Naive thymus-derived CD4-positive, alpha-beta T cell (primary cell): ENCODE results near the gene BAIAP3. TPM values are rescaled to one million over a fixed set of nuclear protein-coding genes. Genes with fewer than 3 reads are reported as not detected.

Experiments
- ATAC-seq: fragments of 150-1000 bp; cut with Tn5 transposase; 2 replicates; pipeline ENCODE4 v1.10.0; 2021; ENCODE audit warnings: mild to moderate bottlenecking, moderate library complexity
- CTCF ChIA-PET: fragments of 350-600 bp; sonication (Branson Sonifier 250); formaldehyde crosslinking; loops from one replicate; lab custom pipeline; 2021; ENCODE audit warnings: antibody characterized with exemption; lab: Charles Lee
- POLR2A ChIA-PET: fragments of 350-600 bp; sonication (Branson Sonifier 250); formaldehyde crosslinking; loops from one replicate; lab custom pipeline; 2021; ENCODE audit warnings: antibody characterized with exemption, inconsistent platforms; lab: Charles Lee
- DNase-seq, 9 donors: peaks; one replicate each; pipeline versions ENCODE4 v3.0.0 to v3.0.0-alpha.2; 2020 to 2022; ENCODE audit warnings: mixed read lengths in 1 of 9
- H3K27ac ChIP-seq: one replicate; pipeline ENCODE4 v1.7.0; 2013; ENCODE audit warnings: mild to moderate bottlenecking, low read depth, low read length, moderate library complexity
- H3K27me3 ChIP-seq, 2 donors: one replicate each; pipeline ENCODE4 v1.7.0; 2013; ENCODE audit warnings: low read length in 2 of 2, mild to moderate bottlenecking in 2 of 2, moderate library complexity in 2 of 2; ENCODE audit not compliant: control insufficient read depth in 2 of 2, insufficient read depth in 2 of 2
- H3K36me3 ChIP-seq, 3 experiments: 1 replicate in 2 of 3; 2 replicates in 1 of 3; pipeline ENCODE4 v1.7.0; 2013; ENCODE audit warnings: low read length in 3 of 3, mild to moderate bottlenecking in 3 of 3, moderate library complexity in 1 of 3; ENCODE audit not compliant: insufficient read depth in 3 of 3, control insufficient read depth in 2 of 3
- H3K4me1 ChIP-seq, 2 donors: one replicate each; pipeline ENCODE4 v1.7.0; 2013; ENCODE audit warnings: low read length in 2 of 2, mild to moderate bottlenecking in 2 of 2, moderate library complexity in 1 of 2; ENCODE audit not compliant: control insufficient read depth in 2 of 2, insufficient read depth in 2 of 2
- H3K4me3 ChIP-seq: 2 replicates; pipeline ENCODE4 v1.7.0; 2013; ENCODE audit warnings: mild to moderate bottlenecking, low read length
- H3K9me3 ChIP-seq, 3 experiments: 1 replicate in 2 of 3; 2 replicates in 1 of 3; pipeline ENCODE4 v1.7.0; 2013; ENCODE audit warnings: low read length in 3 of 3; ENCODE audit not compliant: control insufficient read depth in 2 of 3
- H3K27ac Mint-ChIP-seq, 9 donors: one replicate each; pipeline ENCODE4 v1.8.0; 2020 to 2022; ENCODE audit warnings: mixed read lengths in 9 of 9, mild to moderate bottlenecking in 8 of 9, moderate library complexity in 5 of 9, inconsistent platforms in 2 of 9
- H3K27me3 Mint-ChIP-seq, 5 donors: one replicate each; pipeline ENCODE4 v1.8.0; 2021 to 2022; ENCODE audit warnings: mixed read lengths in 5 of 5, mild to moderate bottlenecking in 1 of 5
- H3K36me3 Mint-ChIP-seq, 5 donors: one replicate each; pipeline ENCODE4 v1.8.0; 2020 to 2022; ENCODE audit warnings: mixed read lengths in 5 of 5, mild to moderate bottlenecking in 3 of 5, inconsistent platforms in 1 of 5
- H3K4me1 Mint-ChIP-seq, 7 donors: one replicate each; pipeline ENCODE4 v1.8.0; 2020 to 2022; ENCODE audit warnings: mixed read lengths in 7 of 7, mild to moderate bottlenecking in 3 of 7, inconsistent platforms in 1 of 7
- H3K4me3 Mint-ChIP-seq, 10 donors: one replicate each; pipeline ENCODE4 v1.8.0; 2020 to 2022; ENCODE audit warnings: mild to moderate bottlenecking in 10 of 10, mixed read lengths in 10 of 10, moderate library complexity in 6 of 10, inconsistent platforms in 2 of 10
- H3K9me3 Mint-ChIP-seq, 11 donors: one replicate each; pipeline ENCODE4 v1.8.0; 2020 to 2022; ENCODE audit warnings: mixed read lengths in 11 of 11, mild to moderate bottlenecking in 4 of 11, inconsistent platforms in 1 of 11, moderate library complexity in 1 of 11
- intact Hi-C, 2 donors: fragments of 100-400 bp; cut with micrococcal nuclease; formaldehyde crosslinking; loops; one replicate each; pipeline ENCODE4 v1.15.1; 2023
- polyA plus RNA-seq, 2 donors: library from polyadenylated mRNA; unstranded; fragments of 300-500 nt; fragmentation: Illumina TruSeq; gene quantifications; one replicate each; pipeline ENCODE4 v1.2.3, GENCODE V29; 2021
- total RNA-seq, 6 experiments: library from RNA in 5 of 6; stranded (reverse) in 5 of 6; gene quantifications; 1 replicate in 5 of 6; 2 replicates in 1 of 6; pipeline ENCODE4 v1.2.3 and lab custom pipeline; 2021 to 2026

The BAIAP3 gene
- total and polyA plus RNA-seq, 7 experiments from 2014 or later, result 0.20 to 7.5 (median 1.1) TPM

DNA sequence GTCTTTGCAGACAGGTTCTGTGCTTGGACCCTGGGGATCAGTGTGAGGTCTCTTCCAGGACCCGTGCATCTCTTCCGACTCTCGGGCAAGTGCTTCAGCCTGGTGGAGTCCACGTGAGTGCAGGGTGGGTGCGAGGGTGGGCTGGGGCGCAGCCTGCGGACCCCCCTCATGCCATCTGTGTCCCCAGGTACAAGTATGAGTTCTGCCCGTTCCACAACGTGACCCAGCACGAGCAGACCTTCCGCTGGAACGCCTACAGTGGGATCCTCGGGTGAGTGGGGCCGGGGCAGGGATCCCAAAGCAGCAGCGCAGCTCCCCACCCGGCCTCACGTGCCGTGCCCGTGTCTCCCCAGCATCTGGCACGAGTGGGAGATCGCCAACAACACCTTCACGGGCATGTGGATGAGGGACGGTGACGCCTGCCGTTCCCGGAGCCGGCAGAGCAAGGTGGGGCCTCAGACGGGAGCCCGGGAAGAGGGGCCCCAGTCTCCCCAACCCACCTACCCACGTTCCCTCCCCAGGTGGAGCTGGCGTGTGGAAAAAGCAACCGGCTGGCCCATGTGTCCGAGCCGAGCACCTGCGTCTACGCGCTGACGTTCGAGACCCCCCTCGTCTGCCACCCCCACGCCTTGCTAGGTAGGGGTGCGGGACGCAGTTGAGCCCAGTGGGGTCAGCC is 28.4 kb downstream of the BAIAP3 start:
- Mint-ChIP-seq H3K36me3 (peaks cover 0 to 7% (median 4%) of the 10 kb centered on the region in 5 donors), H3K4me3 (no peak overlapping the region), H3K27ac (no peak overlapping the region), H3K27me3 (no peaks in the 10 kb centered on the region), H3K4me1 (peaks cover 0 to 11% (median 4%) of the 10 kb centered on the region in 7 donors), H3K9me3 (no peaks in the 10 kb centered on the region)
- no peak overlapping the region for H3K4me3 ChIP-seq
- H3K4me1 ChIP-seq, result no peaks in the 10 kb centered on the region
- no peak for ATAC-seq
- H3K36me3 ChIP-seq, result peaks cover 4 to 75% (median 5%) of the 10 kb centered on the region in 3 experiments
- intact Hi-C loops, result loop anchor here (5.0 kb wide), 2 partner anchors 45 to 175 kb away; no protein-coding TSS in a partner anchor
- no peaks in the 10 kb centered on the region for H3K9me3 ChIP-seq
- DNase-seq, result no peak
- H3K27me3 ChIP-seq, result no peaks in the 10 kb centered on the region
- CTCF ChIA-PET, result no interaction called here
- H3K27ac ChIP-seq, result no peak overlapping the region
- POLR2A ChIA-PET, result no interaction called here

DNA sequence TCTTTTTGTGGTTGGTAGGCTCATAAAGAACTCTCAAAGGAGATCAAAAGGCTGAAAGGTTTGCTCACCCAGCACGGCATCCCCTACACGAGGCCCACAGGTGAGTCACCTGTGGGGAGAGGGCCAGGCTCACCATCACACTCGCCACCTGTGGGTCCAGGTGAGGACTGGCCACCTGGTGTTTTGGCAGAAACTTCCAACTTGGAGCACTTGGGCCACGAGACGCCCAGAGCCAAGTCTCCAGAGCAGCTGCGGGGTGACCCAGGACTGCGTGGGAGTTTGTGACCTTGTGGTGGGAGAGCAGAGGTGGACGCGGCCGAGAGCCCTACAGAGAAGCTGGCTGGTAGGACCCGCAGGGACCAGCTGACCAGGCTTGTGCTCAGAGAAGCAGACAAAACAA is 29.4 kb downstream of the BAIAP3 start:
- intact Hi-C loops, result loop anchor here (1.0 to 5.0 kb wide), 4 partner anchors 44 to 360 kb away; no protein-coding TSS in a partner anchor
- DNase-seq, result no peak
- Histone ChIP-seq H3K4me1 (no peaks in the 10 kb centered on the region), H3K9me3 (no peaks in the 10 kb centered on the region), H3K36me3 (peaks cover 4 to 82% (median 5%) of the 10 kb centered on the region in 3 experiments), H3K27me3 (no peaks in the 10 kb centered on the region), H3K4me3 (no peak overlapping the region), H3K27ac (no peak overlapping the region)
- peaks cover 0 to 11% (median 4%) of the 10 kb centered on the region in 7 donors for H3K4me1 Mint-ChIP-seq
- H3K27me3 Mint-ChIP-seq, result no peaks in the 10 kb centered on the region
- CTCF ChIA-PET, result interaction anchor here (0.6 to 1.5 kb wide), 5 partner anchors 9 to 484 kb away, joined by 3 read pairs; partner anchors contain the start of gene PTX4
- no peak overlapping the region for H3K4me3 Mint-ChIP-seq
- no peak overlapping the region for H3K27ac Mint-ChIP-seq
- ATAC-seq, result no peak
- POLR2A ChIA-PET, result no interaction called here
- peaks cover 0 to 7% (median 4%) of the 10 kb centered on the region in 5 donors for H3K36me3 Mint-ChIP-seq
- H3K9me3 Mint-ChIP-seq, result no peaks in the 10 kb centered on the region

DNA sequence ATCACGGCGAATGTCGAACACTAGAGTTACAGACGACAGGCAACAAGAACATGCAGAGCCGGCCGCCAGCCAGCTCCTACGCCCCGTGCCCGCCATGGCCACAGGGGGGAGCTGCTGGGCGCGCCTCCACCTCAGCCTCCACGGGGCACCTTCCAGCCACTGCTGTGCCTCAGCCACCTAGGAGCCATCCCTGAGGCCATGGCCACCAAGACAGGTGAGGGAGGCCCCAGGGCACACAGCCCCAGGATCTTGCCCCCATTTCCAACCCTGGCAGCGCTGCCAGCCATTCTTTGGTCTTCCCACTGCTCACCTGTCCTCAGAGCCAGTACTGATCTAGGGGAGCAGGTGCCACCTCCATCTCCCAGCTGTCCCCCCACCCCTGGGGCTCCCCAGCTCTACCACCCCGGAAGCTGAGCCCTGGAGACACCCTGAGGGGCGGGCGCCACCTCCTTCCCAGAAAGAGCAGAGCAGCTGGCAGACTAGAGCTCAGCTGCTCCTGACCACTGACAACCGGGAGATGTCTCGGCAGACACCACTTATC is 30.1 kb downstream of the BAIAP3 start:
- H3K4me1 Mint-ChIP-seq, result peaks cover 0 to 6% (median 0%) of the 10 kb centered on the region in 7 donors
- peaks cover 2 to 7% (median 4%) of the 10 kb centered on the region in 5 donors for H3K36me3 Mint-ChIP-seq
- POLR2A ChIA-PET, result interaction anchor here (0.7 to 1.1 kb wide), 4 partner anchors 11 to 44 kb away, joined by 3 to 5 read pairs (median 3); no protein-coding TSS in a partner anchor
- no peaks in the 10 kb centered on the region for H3K9me3 ChIP-seq
- DNase-seq (peak; percentile 48 to 78 (median 68)), ATAC-seq (peak; percentile 92)
- no peaks in the 10 kb centered on the region for H3K9me3 Mint-ChIP-seq
- H3K27ac Mint-ChIP-seq, result peak overlapping the region in 2 of 9 donors; percentile 73 to 74
- peaks cover 4 to 78% (median 5%) of the 10 kb centered on the region in 3 experiments for H3K36me3 ChIP-seq
- H3K4me3 ChIP-seq, result no peak overlapping the region
- intact Hi-C loops, result loop anchor here (1.0 to 5.0 kb wide), 4 partner anchors 44 to 360 kb away; no protein-coding TSS in a partner anchor
- CTCF ChIA-PET, result interaction anchor here (0.6 to 2.4 kb wide), 7 partner anchors 10 to 483 kb away, joined by 3 to 8 read pairs (median 3); no protein-coding TSS in a partner anchor
- no peaks in the 10 kb centered on the region for H3K27me3 Mint-ChIP-seq
- no peaks in the 10 kb centered on the region for H3K4me1 ChIP-seq
- no peak overlapping the region for H3K4me3 Mint-ChIP-seq
- no peaks in the 10 kb centered on the region for H3K27me3 ChIP-seq
- no peak overlapping the region for H3K27ac ChIP-seq

DNA sequence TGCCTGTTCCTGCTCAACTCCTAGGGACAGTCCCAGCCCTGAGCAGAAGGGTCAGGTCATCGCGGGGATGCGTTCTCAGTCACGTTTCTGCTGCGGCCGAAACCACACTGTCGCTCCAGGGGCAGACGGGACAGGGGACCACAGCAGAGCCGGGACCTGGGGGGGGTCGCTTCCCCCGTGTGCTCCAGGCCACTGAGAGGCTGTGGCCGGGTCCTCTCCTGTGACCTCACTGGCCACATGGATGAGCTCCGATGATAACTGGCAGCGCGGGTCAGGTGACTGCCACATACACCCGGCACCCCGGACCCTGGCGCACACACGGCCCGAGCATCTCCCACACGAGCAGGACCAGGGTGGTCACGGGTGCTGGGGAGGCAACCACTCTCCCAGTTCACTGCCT is 31.1 kb downstream of the BAIAP3 start:
- intact Hi-C loops, result loop anchor here (5.0 kb wide), 2 partner anchors 43 to 173 kb away; no protein-coding TSS in a partner anchor
- H3K4me1 ChIP-seq, result no peaks in the 10 kb centered on the region
- no peaks in the 10 kb centered on the region for H3K27me3 ChIP-seq
- no peak overlapping the region for H3K4me3 ChIP-seq
- Mint-ChIP-seq H3K27ac (no peak overlapping the region), H3K4me3 (no peak overlapping the region), H3K27me3 (no peaks in the 10 kb centered on the region), H3K36me3 (peaks cover 2 to 7% (median 4%) of the 10 kb centered on the region in 5 donors), H3K9me3 (no peaks in the 10 kb centered on the region), H3K4me1 (peaks cover 0 to 6% (median 0%) of the 10 kb centered on the region in 7 donors)
- no peak for DNase-seq
- no peak for ATAC-seq
- peaks cover 4 to 79% (median 5%) of the 10 kb centered on the region in 3 experiments for H3K36me3 ChIP-seq
- H3K27ac ChIP-seq, result no peak overlapping the region
- no peaks in the 10 kb centered on the region for H3K9me3 ChIP-seq
- POLR2A ChIA-PET, result interaction anchor here (1.1 kb wide), 1 partner anchor 14 kb away, joined by 5 read pairs; no protein-coding TSS in a partner anchor
- CTCF ChIA-PET, result interaction anchor here (1.2 to 2.4 kb wide), 2 partner anchors 11 to 48 kb away, joined by 3 to 8 read pairs; no protein-coding TSS in a partner anchor

DNA sequence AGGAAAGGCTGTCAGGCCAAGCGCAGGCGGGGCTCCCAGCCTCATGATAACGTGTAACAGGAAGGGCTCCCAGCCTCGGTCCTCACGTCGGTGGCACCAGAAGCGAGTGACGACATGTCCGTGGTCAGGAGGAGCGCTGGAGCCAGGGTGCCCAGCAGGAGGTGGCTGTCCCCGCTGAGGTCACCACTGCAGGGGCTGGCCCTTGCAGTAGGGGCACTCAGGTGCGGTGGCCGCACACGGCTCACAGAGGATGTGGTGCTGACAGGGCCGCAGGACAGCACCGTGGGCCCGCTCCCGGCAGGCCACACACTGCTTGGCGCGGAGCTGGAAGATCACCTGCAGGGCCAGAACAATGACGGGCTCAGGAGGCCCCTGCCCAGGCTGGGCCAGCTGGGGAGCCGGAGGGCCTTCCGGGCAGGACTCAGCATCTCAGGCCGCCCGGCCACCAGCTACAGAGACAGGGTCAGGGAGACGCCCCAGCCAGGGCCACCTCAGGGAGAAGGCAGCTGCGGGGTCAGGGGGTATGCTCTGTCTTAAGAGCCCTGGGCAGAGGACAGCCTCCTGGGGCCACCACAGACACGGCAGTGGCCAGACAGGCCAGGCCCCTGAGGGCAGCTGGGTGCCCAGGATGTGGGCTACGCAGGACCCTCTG is 32.7 kb downstream of the BAIAP3 start:
- Histone ChIP-seq H3K36me3 (peaks cover 4 to 80% (median 5%) of the 10 kb centered on the region in 3 experiments), H3K9me3 (no peaks in the 10 kb centered on the region), H3K27ac (no peak overlapping the region), H3K4me1 (no peaks in the 10 kb centered on the region), H3K4me3 (no peak overlapping the region), H3K27me3 (no peaks in the 10 kb centered on the region)
- intact Hi-C loops, result no loop called here
- Mint-ChIP-seq H3K9me3 (no peaks in the 10 kb centered on the region), H3K27ac (no peak overlapping the region), H3K4me3 (no peak overlapping the region), H3K36me3 (peaks cover 2 to 7% (median 4%) of the 10 kb centered on the region in 5 donors), H3K27me3 (no peaks in the 10 kb centered on the region), H3K4me1 (peaks cover 0 to 6% (median 0%) of the 10 kb centered on the region in 7 donors)
- no peak for ATAC-seq
- ChIA-PET CTCF (interaction anchor here (2.4 kb wide), 1 partner anchor 12 kb away, joined by 8 read pairs; no protein-coding TSS in a partner anchor), POLR2A (interaction anchor here (0.6 to 0.9 kb wide), 2 partner anchors 18 to 54 kb away, joined by 3 read pairs; no protein-coding TSS in a partner anchor)
- DNase-seq, result no peak

DNA sequence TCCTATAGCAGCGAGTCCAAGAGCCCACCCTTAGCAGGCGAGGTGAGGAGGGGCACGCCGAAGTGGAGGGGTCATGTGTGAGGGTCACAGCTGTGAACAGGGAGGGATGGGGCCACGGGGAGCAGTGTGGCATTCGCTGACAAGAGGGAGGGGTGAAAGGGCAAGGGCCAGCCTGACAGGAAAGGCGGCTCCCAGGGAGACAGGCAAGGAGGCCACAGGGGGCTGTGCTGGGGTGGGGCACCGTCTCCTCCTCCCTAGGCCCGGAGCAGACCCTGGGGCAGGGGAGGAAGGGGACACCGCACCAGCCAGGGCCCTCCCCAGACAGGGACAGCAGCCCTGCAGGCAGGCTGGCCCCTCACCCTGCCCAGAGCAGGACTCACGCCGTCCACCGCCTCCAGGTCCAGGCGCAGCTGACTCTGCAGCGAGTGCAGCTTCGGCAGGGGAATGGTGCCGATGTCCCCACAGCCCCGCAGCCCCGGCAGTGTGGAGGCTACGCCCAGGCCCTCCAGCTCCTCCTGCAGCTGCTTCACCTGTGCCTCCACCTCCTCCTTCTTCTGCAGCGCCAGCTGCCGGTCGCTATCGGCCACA is 33.4 kb downstream of the BAIAP3 start:
- no peak for DNase-seq
- ChIA-PET POLR2A (no interaction called here), CTCF (no interaction called here)
- Mint-ChIP-seq H3K4me3 (no peak overlapping the region), H3K9me3 (no peaks in the 10 kb centered on the region), H3K27ac (peak overlapping the region in 1 of 9 donors; percentile 62), H3K36me3 (peaks cover 2 to 7% (median 4%) of the 10 kb centered on the region in 5 donors), H3K27me3 (no peaks in the 10 kb centered on the region), H3K4me1 (peaks cover 0 to 6% (median 0%) of the 10 kb centered on the region in 7 donors)
- H3K4me1 ChIP-seq, result no peaks in the 10 kb centered on the region
- H3K27me3 ChIP-seq, result no peaks in the 10 kb centered on the region
- no peak overlapping the region for H3K4me3 ChIP-seq
- no peak overlapping the region for H3K27ac ChIP-seq
- no peaks in the 10 kb centered on the region for H3K9me3 ChIP-seq
- ATAC-seq, result no peak
- peaks cover 4 to 79% (median 5%) of the 10 kb centered on the region in 3 experiments for H3K36me3 ChIP-seq
- intact Hi-C loops, result no loop called here
